SK-N-SH (cell line): ENCODE data around the gene SLC66A2.

Experiments used
- CTCF ChIP-seq: fragments of 200-600 bp; sonication (generic); IDR thresholded peaks from 2 replicates; pipeline ENCODE4 v1.6.1; 2017; ENCODE audit warnings: antibody characterized with exemption, mild to moderate bottlenecking, moderate library complexity
- EZH2phosphoT487 ChIP-seq: fragments of 200-600 bp; sonication (generic); IDR thresholded peaks from 2 replicates; pipeline ENCODE4 v1.6.1; 2017; ENCODE audit warnings: low read depth, mixed run types, mild to moderate bottlenecking, antibody characterized with exemption, moderate library complexity, borderline replicate concordance
- TAF1 ChIP-seq: IDR thresholded peaks from 2 replicates; pipeline ENCODE4 v1.6.1; 2012; ENCODE audit warnings: low read depth, mild to moderate bottlenecking, low read length, moderate library complexity, borderline replicate concordance

DNA sequence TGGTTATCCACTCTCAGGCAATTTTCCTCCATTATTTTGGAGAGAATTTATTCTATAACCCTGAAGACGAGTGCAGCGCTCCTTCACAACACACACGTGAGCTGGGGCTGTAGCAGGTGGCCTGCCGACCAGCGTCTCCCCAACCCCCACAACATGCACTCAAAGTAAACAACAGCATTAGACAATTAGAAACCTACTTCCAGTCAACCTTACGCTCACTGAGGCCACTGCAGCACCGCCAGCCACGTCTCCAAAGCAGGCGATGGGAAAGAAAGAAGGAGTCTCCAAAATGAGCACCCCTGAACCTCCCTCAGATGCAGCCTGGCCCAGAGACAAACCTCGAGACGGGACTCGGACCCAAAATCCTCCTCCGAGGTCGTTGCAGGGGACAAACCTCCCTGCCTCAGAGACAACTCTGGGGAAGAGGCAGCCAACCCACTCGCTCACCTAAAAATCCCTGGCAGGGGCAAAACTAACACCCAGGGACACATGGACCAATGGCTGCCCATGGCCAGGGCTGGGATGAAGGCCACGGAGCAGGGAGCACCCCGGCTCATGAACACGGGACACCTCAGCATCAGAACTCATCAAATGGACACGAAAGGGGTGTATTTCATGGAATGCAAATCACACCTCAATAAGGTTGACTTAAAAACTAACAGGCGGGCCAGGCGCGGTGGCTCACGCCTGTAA, 2.6 kb downstream of the SLC66A2 start:
- no peak for TF ChIP-seq CTCF
- no peak for TF ChIP-seq EZH2phosphoT487
- no peak for TF ChIP-seq TAF1
